GM19452 (cell line): ENCODE results near the gene CD101.

Source experiments
- ATAC-seq: cut with Tn5 transposase; IDR thresholded peaks from one replicate; pipeline ENCODE4 v1.9.1; 2021; ENCODE audit not compliant: unreplicated experiment

CD101 gene

DNA sequence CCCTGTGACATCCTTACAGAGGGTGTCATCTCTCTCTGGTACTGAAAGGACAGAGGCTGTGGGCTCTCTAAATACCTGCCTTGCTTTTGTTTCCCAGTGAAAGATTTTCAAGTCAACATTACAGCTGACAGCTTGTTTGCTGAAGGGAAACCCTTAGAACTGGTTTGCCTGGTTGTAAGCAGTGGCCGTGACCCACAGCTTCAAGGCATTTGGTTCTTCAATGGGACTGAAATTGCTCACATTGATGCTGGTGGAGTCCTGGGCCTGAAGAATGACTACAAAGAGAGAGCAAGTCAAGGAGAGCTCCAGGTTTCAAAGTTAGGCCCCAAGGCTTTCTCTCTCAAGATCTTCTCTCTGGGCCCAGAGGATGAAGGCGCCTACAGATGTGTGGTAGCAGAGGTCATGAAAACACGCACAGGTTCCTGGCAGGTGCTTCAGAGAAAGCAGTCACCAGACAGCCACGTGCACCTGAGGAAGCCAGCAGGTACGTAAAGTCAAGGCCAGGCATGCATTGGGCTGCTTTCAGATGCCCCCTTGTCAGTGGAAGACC is 11.8 kb downstream of the CD101 start:
- no peak for ATAC-seq

DNA sequence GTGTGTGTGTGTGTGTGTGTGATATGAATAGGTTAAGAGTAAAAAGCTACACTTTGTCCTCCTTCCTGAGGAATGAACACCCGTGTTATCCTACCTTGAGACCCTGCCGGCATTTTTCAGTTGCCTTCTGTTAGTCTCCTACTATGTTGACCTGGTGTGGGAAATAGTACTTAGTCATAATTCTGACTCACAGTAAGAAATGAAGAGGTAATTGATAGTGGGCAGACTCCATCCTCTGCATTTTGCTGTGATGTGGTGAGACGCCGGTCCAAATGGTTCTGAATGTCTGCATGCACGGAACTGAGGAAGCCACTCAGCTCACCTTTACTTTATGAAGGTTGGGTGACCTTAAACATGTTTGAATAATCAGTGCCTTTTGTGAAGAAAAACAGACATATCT is 12.6 kb downstream of the CD101 start:
- ATAC-seq = no peak

DNA sequence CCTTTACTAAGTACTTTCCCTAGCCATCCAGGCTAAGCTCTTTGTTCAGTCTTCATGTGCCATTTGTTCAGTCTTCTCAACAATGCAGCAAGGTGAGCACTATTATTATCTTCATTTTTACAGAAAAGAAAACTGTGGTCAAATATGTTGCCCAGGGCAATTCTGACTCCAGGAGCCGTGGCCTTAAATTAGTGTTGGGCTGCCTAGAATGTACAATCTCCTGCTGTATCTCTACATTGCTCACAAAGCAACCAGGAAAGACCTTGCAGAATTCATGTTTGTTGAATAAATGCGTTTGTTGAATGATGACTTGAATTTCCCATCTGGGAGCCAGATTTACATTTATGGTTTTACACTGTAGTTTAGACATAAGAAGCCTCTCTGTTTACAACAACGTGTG is 14.2 kb downstream of the CD101 start:
- no peak for ATAC-seq

DNA sequence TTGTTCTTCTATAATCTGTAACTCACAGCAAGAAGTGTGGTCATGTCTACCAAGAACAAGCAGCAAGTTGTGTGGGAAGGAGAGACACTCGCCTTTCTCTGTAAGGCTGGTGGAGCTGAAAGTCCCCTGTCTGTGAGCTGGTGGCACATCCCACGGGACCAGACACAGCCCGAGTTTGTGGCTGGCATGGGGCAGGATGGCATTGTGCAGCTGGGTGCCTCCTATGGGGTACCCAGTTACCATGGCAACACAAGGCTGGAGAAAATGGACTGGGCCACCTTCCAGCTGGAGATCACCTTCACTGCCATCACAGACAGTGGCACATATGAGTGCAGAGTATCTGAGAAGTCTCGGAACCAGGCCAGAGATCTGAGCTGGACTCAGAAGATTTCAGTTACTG is 15.5 kb downstream of the CD101 start:
- ATAC-seq = no peak

DNA sequence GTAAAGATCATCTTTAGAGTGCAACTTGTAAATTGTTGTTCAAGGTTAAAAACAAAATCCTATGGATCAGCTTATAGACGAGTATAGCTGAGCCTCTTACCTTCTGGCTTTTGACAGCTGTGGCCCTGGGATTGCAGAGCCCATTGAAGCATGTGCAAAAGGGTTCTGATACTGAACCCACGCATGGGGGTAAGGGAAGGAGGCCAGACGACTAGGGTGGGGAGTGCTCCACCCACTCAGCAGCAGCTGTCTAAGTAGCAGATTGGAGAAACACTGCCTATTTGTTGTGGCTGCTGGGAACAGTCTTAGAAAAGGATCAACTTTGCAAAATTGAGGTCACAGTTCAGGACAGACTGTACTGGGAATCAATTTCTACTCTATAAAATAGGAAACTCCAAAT is 16.1 kb downstream of the CD101 start:
- no peak for ATAC-seq

DNA sequence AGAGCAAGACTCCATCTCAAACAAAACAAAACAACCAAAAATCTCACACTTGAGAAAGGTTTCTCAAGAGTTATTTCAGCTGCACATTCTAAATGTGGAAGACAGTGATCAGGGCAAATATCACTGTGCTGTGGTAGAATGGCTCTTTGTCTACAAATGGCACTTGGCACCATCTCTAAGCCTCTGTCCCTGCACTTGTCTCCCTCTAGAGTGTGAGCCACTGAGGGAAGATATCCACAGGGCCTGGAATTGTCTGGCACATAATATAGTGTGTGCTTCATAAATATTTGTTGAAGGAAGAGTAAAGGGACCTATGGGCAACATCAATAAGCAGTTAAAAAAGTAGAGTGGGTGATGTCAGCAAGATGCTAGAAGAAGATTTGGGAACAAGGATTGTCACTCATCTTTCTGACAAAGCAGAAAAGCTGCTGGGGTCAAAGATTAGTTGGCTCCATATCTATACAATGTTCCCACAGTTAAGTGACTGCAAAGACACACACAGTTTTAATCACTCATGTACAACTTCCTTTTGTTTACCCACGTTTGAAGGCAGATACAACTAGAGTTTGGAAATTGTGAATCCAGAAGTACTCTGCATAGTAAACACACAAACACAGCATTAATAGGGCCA is 19.1 kb downstream of the CD101 start:
- no peak for ATAC-seq

DNA sequence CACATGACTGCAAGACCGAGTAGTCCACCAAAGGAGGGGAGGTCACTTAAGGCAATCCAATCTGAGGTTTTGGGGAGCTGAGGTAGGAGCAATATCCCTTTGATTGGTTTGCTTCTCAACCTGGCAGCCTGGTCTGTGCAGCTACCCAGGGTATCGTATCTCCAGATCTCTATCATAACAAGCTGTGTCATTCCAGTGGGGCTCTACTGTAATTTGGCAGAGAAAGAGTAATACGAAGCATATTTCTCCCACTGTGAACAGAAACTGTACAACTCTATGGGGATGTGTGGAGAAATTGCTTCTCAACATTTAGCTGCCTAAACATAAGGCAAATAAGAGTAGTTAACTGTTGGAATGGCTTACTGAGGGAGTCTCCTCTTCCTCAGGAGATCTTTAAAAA is 20.6 kb downstream of the CD101 start:
- no peak for ATAC-seq

DNA sequence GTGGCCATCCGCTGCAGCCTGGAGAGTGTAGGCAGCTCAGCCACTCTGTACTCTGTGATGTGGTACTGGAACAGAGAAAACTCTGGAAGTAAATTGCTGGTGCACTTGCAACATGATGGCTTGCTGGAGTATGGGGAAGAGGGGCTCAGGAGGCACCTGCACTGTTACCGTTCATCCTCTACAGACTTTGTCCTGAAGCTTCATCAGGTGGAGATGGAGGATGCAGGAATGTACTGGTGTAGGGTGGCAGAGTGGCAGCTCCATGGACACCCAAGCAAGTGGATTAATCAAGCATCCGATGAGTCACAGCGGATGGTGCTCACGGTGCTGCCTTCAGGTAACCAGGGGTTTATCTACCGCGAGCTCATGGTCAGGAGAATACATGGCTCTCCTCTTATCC is 24.0 kb downstream of the CD101 start:
- no peak for ATAC-seq

DNA sequence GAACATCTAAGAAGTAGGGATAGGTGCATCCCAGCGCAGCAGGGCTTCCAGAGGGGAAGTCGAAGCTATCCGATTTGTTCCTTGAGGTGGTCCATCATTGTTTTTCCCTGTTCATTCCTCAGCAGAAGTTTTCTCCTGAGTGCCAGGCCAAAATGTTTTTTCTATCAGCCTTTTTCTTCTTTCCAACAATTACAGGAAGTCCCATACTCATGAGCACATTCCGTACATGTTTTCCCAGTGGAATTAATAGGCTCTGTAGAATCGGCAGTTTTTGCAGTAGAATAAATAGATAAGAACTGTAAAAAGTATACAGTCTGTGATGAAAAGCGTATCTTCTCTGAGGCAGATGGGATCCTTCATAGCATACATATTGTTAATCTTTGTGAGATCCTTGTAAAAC is 24.8 kb downstream of the CD101 start:
- ATAC-seq = no peak

DNA sequence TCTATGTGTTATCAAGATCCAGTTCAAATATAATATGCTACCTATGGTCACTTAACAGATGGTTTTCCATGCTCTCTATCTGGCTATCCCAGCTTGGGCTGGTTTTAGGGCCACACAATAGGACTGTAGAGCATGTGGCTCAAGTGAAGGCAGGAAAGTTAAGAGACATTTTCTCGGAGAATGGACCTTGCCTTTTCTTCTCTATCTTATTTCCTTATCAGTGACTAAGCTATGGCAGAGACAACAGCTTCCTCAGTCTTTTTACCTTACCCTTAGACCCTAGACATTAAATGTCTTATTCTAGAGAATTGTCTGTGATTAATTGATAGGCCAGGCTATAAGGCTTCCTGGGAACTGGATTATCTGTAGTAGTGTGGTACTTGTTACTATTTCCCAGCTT is 28.1 kb downstream of the CD101 start:
- no peak for ATAC-seq

DNA sequence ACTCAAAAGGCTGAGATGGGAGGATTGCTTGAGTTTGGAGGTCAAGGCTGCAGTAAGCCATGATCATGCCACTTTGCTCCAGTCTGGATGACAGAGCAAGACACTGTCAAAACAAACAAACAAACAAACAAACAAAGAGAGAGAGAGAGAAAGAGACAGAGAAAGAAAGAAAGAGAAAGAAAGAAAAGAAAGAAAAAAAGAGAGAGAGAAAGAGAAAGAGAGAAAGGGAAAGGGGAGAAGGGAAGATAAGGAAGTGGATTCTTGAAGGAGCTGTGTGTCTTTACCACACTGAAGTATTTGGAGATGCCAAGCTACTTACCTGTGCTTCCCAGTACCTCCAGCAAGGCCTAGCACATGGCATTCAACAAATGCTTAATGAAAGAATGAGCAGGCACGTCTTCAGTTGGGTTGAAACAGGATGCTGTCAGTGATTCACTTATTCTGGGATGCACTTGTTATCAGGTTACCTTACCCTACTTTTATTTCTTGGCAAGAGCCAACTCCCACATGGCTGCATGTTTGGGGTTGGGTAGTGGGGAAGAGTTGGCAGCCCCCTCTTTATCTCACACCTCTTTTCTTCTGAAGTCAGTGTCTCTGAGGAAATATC is 28.8 kb downstream of the CD101 start:
- ATAC-seq = no peak

DNA sequence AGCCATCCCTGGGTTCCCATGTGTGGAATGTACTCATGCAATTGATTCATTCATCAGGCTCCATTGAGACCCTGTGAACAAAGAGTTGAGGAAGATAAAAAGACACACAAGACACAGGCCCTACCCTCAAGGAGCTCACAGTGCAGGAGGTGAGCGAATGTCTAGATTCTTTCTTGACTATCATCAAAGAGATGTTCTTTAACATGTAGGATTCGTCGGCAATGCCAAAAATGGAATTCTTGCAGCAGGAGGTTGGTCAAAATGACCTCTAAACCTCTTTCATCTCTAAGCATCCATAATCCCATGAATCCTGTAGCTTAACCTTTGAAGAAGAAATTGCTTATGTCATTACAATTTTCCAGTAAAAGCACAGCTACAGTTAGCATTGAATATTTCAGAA is 30.7 kb downstream of the CD101 start:
- no peak for ATAC-seq

DNA sequence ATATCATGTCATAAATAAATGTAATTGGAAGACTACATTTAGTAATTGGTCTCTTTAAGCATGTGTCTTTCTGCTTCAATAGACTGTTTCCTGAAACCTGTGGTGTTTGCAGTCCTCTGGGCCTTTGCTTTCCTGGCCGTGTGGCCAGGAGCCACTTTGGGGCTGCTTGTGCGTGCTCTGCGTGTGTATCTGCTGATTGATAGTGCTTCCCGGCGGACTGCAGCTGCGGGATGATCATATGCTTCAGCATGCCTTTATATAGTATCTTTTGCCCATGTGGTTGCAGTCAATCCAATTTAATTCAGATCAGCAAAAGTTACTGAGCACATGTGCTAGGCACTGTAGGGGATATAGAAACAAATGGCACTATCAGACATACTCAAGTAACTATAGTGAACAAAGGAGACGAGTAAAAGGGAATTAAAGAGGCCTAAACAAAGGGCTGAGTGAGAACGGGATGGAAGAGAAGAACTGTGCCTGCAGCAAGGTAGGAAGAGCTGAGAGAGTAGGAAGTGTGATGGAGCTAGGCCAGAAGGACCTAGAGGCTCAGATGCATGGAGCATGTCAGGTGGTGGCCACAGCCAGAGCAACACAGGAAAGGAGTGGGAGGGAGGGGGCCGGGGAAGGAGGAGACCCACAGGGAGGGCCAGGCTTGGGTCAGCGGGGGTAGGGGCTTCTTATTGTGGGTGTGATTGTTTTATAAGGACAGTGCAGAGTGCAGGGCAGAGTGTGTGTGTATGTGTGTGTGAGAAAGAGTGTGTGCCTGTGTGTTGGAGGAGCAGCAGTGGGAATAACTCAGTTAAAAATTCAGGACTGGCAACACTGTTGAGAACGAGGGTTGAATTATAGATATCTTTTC is 31.4 kb downstream of the CD101 start:
- no peak for ATAC-seq

DNA sequence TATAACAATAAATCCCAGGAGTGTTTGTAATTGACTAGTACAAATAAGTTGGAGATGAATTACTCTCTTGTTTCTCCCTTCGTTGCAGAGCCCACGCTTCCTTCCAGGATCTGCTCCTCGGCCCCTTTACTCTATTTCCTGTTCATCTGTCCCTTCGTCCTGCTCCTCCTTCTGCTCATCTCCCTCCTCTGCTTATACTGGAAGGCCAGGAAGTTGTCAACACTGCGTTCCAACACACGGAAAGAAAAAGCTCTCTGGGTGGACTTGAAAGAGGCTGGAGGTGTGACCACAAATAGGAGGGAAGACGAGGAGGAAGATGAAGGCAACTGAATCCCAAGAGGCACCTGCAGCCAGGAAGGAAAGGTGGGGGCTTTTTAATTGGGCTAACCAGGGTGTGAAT is 32.2 kb downstream of the CD101 start:
- ATAC-seq = no peak

DNA sequence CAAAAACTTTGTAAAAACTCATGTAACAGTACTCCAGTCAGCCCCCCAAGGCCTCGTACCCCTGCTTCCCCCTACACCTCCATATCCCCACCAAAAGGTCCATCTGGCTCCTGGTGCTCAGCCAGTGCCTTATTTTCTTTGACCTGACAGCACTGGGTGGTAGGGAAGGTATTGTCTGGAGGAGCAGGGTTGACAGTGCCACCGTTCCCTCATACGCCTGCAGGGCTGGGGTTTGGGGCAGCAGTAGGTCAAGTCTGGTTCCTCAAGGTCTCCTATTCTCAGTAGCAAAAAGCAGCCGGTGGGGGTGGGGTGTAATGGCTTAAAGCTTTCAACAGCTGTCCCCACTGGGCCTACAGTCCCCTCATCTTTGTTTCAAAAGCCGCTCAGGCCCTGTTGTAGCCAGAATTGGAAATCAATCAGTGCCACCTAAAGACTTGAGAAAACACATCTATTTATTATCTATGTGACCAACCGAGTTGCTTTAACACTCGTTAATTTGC is 33.3 kb downstream of the CD101 start:
- ATAC-seq = no peak

DNA sequence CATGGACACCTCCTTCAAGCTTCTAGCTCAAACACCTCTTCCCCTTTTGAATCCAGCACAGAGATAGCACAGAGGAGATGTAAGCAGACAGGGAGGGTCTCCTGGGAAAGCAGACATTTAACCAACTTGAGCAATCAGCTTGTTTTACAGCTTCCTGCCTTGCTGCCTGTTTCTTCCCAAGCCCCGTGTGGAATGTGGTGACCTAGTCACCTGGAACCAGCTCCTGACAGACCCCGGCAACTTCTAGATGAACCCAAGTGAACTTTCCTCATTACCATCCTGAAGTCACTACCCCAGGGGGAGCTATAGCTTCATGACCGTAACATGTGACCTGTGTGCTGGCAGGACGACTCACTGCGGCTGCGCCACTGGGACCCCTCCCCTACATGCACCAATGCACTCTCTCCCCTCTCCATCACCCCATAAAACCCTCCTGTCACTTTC is 34.5 kb downstream of the CD101 start:
- ATAC-seq = no peak

DNA sequence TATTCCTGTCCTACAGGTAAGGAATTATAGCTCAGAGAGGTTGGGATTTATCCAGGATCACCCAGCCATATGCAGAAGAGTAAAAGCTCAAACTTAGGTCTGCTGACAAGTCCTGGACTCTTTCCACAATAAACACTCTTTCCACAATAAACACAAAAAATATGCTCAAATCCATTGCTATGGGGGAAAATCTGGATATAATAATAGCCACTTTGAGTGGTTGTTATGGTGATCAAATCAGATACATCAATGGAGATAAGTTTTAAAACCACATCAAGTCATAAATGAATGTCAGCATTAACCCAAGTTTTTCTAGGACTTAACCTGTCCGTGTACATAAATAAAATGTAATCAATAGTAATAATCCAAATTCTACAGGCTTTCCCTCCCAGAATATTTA is 36.2 kb downstream of the CD101 start:
- ATAC-seq = no peak

DNA sequence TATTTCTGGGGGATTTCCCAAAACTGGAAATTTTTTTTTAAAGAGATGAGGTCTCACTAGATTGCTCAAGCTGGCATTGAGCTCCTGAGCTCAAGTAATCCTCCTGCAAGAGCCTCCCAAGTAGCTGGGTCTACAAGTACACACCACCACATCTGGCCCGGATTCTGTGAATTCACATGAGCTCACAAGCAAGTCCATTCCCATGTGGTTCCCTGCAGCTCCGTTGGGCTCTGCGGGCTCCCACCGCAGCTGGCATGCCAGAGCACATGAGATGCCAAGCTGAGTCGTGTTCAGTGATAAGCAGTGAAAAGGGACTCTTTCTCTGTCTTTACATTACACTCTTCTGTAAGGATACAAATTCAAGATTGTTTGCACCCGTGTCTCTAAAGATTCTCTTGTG is 36.7 kb downstream of the CD101 start:
- ATAC-seq = no peak

DNA sequence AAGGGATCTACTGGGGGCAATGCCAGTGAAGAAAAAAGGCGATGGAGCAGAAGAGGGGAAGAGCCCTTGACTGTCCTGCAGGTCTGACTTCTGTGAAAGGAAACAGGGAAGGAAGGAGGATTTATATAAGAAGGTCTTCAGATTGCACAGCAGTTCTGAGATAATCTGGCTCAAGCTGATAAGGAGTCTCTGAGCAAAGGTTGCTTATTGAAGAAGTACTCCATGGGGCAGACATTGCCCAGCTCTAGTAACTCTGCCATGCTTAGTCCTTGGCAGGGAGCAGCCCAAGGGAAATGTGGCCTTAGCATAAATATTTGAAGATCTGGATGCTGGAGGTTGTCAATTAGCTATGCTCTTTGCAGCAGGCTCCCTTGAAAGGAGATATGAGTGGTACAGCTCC is 42.7 kb downstream of the CD101 start:
- no peak for ATAC-seq

DNA sequence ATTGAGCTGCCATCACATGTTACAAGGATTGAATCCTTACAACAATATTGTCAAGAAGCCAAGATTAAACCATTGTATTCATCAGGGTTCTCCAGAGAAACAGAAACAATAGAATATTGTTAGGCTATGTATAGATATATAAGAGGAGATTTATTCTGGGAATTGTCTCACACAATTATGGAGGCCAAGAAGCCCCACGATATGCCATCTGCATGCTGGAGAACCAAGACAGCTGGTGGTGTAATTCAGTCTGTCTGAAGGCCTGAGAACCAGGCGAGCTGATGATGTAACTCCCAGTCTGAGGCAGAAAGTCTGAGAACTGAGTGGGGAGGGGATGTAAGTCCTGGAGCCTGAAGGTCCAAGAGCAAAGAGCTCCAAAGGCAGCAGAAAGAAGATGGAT is 44.1 kb downstream of the CD101 start:
- ATAC-seq = no peak

DNA sequence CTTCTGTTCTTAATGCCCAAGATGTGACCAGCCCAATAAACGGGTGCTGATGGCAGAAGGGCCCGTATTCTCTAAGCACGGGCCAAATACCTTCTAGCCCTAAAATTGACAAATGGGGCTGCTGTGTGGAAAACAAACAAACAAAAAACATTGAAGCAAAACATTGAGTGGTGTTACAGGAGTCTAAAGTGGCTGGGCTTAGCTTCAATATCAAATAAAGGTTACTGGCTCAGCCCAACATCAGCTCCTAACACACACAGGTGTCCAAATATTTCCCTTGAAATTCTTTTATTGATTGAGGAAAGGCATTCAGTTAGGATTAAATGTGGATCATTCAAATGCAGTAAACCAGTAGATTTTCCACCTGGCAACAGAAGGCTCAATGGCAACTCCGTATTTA is 45.2 kb downstream of the CD101 start:
- ATAC-seq = no peak

DNA sequence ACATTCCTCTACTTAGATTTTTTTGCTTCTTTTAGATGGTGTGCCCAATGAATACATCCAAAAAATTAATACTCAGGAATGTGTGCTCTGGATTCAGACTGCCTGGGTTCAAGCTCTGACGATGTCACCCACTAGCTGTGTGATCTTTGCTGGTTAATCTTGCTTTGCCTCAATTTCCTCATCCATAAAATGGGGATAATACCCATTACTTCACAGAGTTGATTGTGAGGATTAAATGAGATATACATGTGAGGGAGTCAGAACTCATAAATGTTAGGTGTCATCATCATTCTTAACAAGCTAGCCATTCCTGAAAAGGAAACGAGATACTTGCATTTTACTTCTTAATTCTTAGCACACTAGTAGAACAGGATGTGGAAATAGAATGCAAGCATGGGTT is 45.7 kb downstream of the CD101 start:
- ATAC-seq = no peak
